Coronary artery (tissue), 2 donors: Measurements from ENCODE around the gene TNS1.

Experiments
- DNase-seq: peaks from one replicate; pipeline ENCODE4 v3.0.0-alpha.2; 2017; ENCODE audit warnings: low spot score
- H3K27ac ChIP-seq, 2 donors: fragments of 200-600 bp; sonication (generic); one replicate each; pipeline ENCODE4 v1.5.1; 2016 to 2019
- H3K4me3 ChIP-seq: fragments of 200-600 bp; sonication (generic); 2 replicates; pipeline ENCODE4 v1.5.1; 2016; ENCODE audit warnings: mild to moderate bottlenecking, moderate library complexity
- CTCF ChIP-seq: fragments of 200-600 bp; sonication (generic); IDR thresholded peaks from one replicate; pipeline ENCODE4 v1.5.1; 2019; ENCODE audit warnings: antibody characterized with exemption

Gene TNS1

DNA sequence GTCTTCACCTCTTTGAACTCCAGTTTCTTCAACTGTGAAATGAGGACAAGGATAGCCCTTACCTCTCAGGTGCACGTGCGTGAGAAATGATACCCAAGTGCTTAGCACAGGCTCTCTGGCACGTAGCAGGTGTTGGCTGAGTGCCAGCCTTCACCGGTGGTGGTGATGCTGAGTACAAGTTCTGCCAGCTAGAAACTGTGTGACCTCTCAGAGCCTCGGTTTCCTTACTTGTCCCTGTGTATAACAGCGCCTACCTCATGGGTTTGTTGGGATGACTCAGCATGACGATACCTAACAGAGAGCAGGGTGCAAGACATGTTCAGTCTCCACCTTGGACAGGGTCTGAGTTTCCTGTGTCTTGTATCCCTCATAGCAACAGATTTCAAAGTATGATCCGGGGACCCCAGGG is 205.1 kb downstream of the TNS1 start:
- peak; percentile 77 for DNase-seq
- Histone ChIP-seq H3K27ac (peak overlapping the region; percentile 25 to 72), H3K4me3 (no peak overlapping the region)
- TF ChIP-seq CTCF, result no peak

DNA sequence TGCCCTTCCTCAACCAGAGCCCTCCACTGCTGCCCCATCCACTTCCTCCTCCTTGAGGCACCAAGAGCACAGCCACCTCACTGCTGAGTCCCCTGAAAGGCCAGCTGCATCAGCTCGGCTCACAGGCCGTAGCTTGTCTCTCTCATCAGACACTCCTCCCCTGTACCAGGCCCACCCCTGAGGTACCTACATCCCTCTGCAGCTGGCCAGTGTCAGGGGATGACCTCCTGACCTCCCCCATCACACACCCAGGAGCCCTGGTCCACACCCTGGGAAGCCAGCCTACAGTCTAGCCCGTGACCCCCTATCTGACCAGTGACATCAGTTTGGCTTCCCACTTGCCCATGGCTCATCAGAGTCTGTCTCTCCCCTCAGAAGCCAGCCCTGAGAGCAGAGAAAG is 205.6 kb downstream of the TNS1 start:
- DNase-seq, result peak; percentile 78
- Histone ChIP-seq H3K4me3 (no peak overlapping the region), H3K27ac (peak overlapping the region; percentile 25 to 72)
- TF ChIP-seq CTCF, result no peak

- no peak overlapping the region for H3K4me3 ChIP-seq
- TF ChIP-seq CTCF, result no peak
- peak; percentile 75 for DNase-seq
- H3K27ac ChIP-seq, result peak overlapping the region; percentile 6 to 60
These were observed 206.9 kb downstream of the TNS1 start for GRCh38 chr2:217795706-217796465.

- peak overlapping the region in 1 of 2 donors; percentile 60 for H3K27ac ChIP-seq
- no peak overlapping the region for H3K4me3 ChIP-seq
- TF ChIP-seq CTCF, result no peak
- DNase-seq, result peak; percentile 69
These were observed 207.7 kb downstream of the TNS1 start for GRCh38 chr2:217795067-217795466.

GRCh38 chr2:217794133-217794986 is 208.4 kb downstream of the TNS1 start:
- DNase-seq, result peak; percentile 72

GRCh38 chr2:217793566-217794132 is 209.1 kb downstream of the TNS1 start:
- no peak for DNase-seq
- Histone ChIP-seq H3K27ac (peak overlapping the region; percentile 38 to 60), H3K4me3 (no peak overlapping the region)
- TF ChIP-seq CTCF, result no peak

More at GRCh38 chr2:217794133-217794986, 208.4 kb downstream of the TNS1 start:
- Histone ChIP-seq H3K27ac (peak overlapping the region; percentile 38 to 60), H3K4me3 (no peak overlapping the region)
- TF ChIP-seq CTCF, result no peak
